Epithelial cell of esophagus (primary cell): ENCODE data around the gene PTPRO.

Experiments used
- DNase-seq: peaks from one replicate; pipeline ENCODE4 v3.0.0; 2010; ENCODE audit warnings: low read depth
- H3K4me3 ChIP-seq: 2 replicates; pipeline ENCODE4 v1.5.1; 2011; ENCODE audit warnings: mild to moderate bottlenecking, low read length, control low read depth
- TF ChIP-seq, protein P1 (sequence below): IDR thresholded peaks from 2 replicates; pipeline ENCODE4 v1.5.1; 2011; ENCODE audit warnings: low read depth, mild to moderate bottlenecking, low read length, control low read depth, inconsistent platforms; ENCODE audit not compliant: insufficient read depth; ENCODE audit errors: missing control alignments

The PTPRO gene

DNA sequence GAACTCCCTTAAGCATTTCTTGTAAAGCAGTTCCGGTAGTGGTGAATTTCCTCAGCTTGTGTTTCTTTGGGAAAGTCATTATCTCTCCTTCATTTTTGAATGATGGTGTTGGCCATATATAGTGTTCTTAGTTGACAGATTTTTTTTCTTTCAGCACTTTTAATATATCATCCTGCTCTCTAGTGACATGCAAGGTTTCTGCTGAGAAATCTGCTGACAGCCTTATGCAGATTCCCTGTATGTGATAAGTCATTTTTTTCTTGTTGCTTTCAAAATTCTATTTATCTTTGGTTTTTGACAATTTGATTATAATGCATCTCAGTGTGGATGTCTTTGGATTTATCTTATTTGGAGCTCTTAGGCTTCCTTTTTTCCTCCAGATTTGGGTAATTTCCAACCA lies 135.7 kb downstream of the PTPRO start:
- no peak for DNase-seq
- TF ChIP-seq, protein P1, sequence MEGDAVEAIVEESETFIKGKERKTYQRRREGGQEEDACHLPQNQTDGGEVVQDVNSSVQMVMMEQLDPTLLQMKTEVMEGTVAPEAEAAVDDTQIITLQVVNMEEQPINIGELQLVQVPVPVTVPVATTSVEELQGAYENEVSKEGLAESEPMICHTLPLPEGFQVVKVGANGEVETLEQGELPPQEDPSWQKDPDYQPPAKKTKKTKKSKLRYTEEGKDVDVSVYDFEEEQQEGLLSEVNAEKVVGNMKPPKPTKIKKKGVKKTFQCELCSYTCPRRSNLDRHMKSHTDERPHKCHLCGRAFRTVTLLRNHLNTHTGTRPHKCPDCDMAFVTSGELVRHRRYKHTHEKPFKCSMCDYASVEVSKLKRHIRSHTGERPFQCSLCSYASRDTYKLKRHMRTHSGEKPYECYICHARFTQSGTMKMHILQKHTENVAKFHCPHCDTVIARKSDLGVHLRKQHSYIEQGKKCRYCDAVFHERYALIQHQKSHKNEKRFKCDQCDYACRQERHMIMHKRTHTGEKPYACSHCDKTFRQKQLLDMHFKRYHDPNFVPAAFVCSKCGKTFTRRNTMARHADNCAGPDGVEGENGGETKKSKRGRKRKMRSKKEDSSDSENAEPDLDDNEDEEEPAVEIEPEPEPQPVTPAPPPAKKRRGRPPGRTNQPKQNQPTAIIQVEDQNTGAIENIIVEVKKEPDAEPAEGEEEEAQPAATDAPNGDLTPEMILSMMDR, result no peak
- H3K4me3 ChIP-seq, result no peak overlapping the region

DNA sequence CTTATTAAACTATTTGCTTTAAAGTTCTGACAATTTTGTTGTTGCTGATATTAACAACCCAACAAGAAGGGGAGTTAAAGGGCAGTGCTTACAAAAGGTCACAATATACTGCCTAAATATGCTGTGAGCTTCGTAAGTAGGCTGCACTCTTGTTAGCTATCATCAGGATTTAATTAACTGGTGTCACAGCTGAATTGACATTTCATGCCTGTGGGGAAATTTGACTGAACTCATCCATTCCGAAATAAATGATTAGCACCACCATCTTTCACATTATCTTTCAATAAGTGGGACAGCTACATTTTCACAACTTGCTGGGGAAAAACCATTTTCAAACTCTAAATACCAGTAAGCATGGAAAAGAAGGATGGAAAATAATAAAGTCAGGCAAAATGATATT lies 146.6 kb downstream of the PTPRO start:
- TF ChIP-seq, protein P1, result no peak
- no peak overlapping the region for H3K4me3 ChIP-seq
- no peak for DNase-seq

DNA sequence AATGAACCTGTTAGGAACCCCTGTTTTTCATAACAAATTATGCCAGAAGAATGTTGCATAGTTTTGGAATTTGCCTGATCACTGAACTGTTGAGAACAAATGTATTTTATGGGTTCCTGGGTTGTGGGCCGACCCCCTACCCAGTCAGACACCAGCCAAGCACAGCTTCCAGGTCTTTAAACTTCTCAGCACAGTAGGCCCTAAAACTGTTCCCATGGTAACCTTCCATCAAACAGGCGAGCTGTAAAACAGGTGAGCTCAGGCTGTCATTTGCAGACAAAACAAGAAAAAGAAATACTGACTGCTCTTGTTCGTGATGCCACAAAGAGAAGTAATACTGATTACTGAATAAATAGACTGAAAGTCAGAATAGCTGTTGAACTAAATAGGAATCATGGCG lies 147.0 kb downstream of the PTPRO start:
- TF ChIP-seq, protein P1, result no peak
- DNase-seq, result no peak
- H3K4me3 ChIP-seq, result no peak overlapping the region

DNA sequence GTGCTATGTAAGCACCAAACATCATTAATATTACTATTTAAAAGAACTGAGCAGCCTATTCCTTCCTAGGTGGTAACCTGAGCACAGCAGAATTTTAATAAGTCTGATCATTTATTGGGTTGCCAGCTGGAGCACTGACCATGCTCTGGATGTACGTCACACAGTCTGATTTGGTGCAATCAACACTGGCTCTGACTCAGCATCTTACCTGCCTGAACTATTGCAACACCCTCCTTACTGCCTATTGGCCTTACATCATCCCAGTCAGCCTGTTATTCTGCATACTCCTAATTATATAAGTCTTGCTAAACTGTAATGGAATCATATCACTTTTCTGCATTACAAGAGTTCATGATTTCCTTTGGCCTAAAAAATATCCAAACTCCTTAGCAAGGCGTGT lies 149.7 kb downstream of the PTPRO start:
- TF ChIP-seq, protein P1, result no peak
- no peak overlapping the region for H3K4me3 ChIP-seq
- peak; percentile 95 for DNase-seq

DNA sequence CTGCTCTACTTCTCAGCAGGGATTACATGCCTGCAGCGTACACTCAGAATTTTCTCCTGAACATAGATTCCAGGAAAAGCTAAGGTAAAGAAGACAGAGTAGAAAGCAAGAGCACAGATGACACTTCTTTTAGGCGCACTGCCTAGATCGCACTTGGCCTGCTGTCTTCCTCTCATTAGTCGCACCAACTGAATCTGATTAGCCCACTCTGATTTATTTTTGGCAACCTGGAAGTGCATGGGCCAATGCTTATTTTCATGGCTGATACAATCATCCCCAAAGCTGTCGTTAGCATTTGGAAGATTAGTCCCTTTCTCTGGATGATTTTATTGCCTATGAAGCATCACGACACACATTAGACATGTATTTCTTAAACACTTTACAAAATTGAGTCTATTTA lies 152.5 kb downstream of the PTPRO start:
- no peak for DNase-seq
- TF ChIP-seq, protein P1, result no peak
- H3K4me3 ChIP-seq, result no peak overlapping the region

DNA sequence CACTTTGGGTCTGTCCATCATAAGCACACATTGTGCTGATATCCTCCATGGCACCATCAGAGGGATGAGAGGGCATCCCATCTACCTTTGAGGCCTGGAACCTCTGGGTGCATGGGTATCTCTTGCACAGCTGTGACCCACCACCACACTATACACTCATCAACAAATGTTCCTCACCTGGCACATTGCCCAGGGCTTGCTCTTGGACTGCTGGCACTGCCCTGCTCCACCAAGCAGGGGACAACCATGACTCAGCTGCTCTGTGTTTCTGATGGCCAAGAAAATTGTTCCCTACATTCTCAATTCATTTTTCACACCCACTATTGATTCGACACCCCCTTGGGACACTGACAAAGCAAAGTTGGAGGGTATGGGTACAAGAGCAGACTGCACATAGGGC lies 155.5 kb downstream of the PTPRO start:
- no peak for DNase-seq
- H3K4me3 ChIP-seq, result no peak overlapping the region
- TF ChIP-seq, protein P1, result no peak

DNA sequence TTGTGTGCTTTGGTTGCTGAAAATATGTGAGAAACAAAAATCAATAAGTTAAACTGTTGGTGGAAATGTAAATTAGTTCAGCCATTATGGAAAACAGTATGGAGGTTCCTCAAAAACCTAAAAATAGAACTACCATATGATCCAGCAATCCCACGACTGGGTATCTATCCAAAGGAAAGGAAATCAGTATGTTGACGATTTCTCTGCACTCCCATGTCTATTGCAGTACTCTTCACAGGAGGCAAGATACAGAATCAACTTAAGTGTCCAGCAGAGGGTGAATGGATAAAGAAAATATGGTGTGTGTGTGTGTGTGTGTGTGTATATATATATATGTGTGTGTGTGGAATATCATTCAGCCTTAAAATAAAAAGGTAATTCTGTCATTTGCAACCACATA lies 159.5 kb downstream of the PTPRO start:
- TF ChIP-seq, protein P1, result no peak
- DNase-seq, result no peak

More for the DNA sequence above, 159.5 kb downstream of the PTPRO start:
- no peak overlapping the region for H3K4me3 ChIP-seq
